Loucy (cell line): ENCODE measurements around the gene CDH9.

Experiments used
- H2AFZ ChIP-seq: fragments of 200-600 bp; sonication (generic); 2 replicates; pipeline ENCODE4 v1.6.0; 2016; ENCODE audit warnings: antibody characterized with exemption, mild to moderate bottlenecking, low read length, moderate library complexity
- H3F3A ChIP-seq: fragments of 200-600 bp; 2 replicates; pipeline ENCODE4 v1.6.0; 2016; ENCODE audit warnings: antibody characterized with exemption, low read depth, mild to moderate bottlenecking
- H3K27me3 ChIP-seq: fragments of 200-600 bp; sonication (generic); 2 replicates; pipeline ENCODE4 v1.6.1; 2014; ENCODE audit warnings: low read length, mild to moderate bottlenecking; ENCODE audit not compliant: insufficient read depth, poor library complexity, severe bottlenecking
- H3K36me3 ChIP-seq: fragments of 200-600 bp; sonication (generic); 2 replicates; pipeline ENCODE4 v1.6.1; 2016; ENCODE audit warnings: low read length; ENCODE audit not compliant: insufficient read depth
- H3K4me1 ChIP-seq: fragments of 200-600 bp; sonication (generic); 2 replicates; pipeline ENCODE4 v1.5.1; 2014; ENCODE audit warnings: low read length, mild to moderate bottlenecking; ENCODE audit not compliant: insufficient read depth, poor library complexity, severe bottlenecking
- H3K4me2 ChIP-seq: fragments of 200-600 bp; sonication (generic); 2 replicates; pipeline ENCODE4 v1.6.0; 2014; ENCODE audit warnings: antibody characterized with exemption, low read length, low read depth, mild to moderate bottlenecking; ENCODE audit not compliant: poor library complexity, severe bottlenecking
- H3K4me3 ChIP-seq: fragments of 200-600 bp; sonication (generic); 2 replicates; pipeline ENCODE4 v1.5.1; 2014; ENCODE audit warnings: low read length, mild to moderate bottlenecking, mixed read lengths; ENCODE audit not compliant: poor library complexity, severe bottlenecking
- H3K79me2 ChIP-seq: fragments of 200-600 bp; sonication (generic); 2 replicates; pipeline ENCODE4 v1.6.1; 2014; ENCODE audit warnings: low read length; ENCODE audit not compliant: insufficient read depth
- H3K9ac ChIP-seq: fragments of 200-600 bp; sonication (generic); 2 replicates; pipeline ENCODE4 v1.6.0; 2014; ENCODE audit warnings: mild to moderate bottlenecking, low read depth, low read length, moderate library complexity; ENCODE audit not compliant: poor library complexity, severe bottlenecking
- H3K9me2 ChIP-seq: fragments of 200-600 bp; sonication (generic); replicated peaks from 2 replicates; pipeline ENCODE4 v1.6.1; 2016; ENCODE audit warnings: low read depth, low read length, mixed read lengths
- H3K9me3 ChIP-seq: fragments of 200-600 bp; sonication (generic); 2 replicates; pipeline ENCODE4 v1.6.1; 2014; ENCODE audit warnings: mild to moderate bottlenecking, antibody characterized with exemption, low read length, low read depth; ENCODE audit not compliant: insufficient read depth
- H4K20me1 ChIP-seq: fragments of 200-600 bp; sonication (generic); 2 replicates; pipeline ENCODE4 v1.6.0; 2014; ENCODE audit warnings: antibody characterized with exemption, low read length, mild to moderate bottlenecking; ENCODE audit not compliant: insufficient read depth, poor library complexity, severe bottlenecking
- EZH2phosphoT487 ChIP-seq: fragments of 200-600 bp; IDR thresholded peaks from 2 replicates; pipeline ENCODE4 v1.6.1; 2018; ENCODE audit warnings: antibody characterized with exemption, mild to moderate bottlenecking, moderate library complexity, borderline replicate concordance
- TF ChIP-seq, protein P1 (sequence below): fragments of 200-600 bp; sonication (generic); conservative IDR thresholded peaks from 2 replicates; pipeline ENCODE4 v1.5.1; 2014; ENCODE audit warnings: mild to moderate bottlenecking, antibody characterized with exemption, low read length

CDH9 gene

DNA sequence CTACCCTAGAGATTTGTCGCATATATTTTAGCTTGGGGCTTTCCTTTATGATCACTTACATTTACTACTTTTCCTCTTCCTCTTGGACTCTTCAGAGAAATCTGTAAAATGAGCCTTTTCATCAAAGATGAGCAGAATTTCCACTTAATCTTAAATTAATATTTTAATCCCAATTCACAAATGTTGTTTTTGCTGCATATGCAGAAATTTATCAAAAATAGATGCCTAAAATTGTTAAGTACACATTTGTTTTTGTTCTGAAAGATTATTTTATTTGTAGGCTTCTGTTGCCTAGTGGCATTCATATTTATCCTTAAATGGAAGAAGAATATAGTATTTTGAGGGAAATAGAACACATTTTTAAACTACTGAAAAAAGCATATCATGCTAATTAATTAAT, 168.6 kb downstream of the CDH9 start:
- no peak overlapping the region for H3K9ac ChIP-seq
- no peak overlapping the region for H3K4me2 ChIP-seq
- H3K36me3 ChIP-seq = no peaks in the 10 kb centered on the region
- no peaks in the 10 kb centered on the region for H3F3A ChIP-seq
- no peaks in the 10 kb centered on the region for H4K20me1 ChIP-seq
- no peaks in the 10 kb centered on the region for H3K9me3 ChIP-seq
- H3K4me3 ChIP-seq = no peak overlapping the region
- no peaks in the 10 kb centered on the region for H3K79me2 ChIP-seq
- H3K27me3 ChIP-seq = no peaks in the 10 kb centered on the region
- TF ChIP-seq EZH2phosphoT487 = no peak
- TF ChIP-seq, protein P1, sequence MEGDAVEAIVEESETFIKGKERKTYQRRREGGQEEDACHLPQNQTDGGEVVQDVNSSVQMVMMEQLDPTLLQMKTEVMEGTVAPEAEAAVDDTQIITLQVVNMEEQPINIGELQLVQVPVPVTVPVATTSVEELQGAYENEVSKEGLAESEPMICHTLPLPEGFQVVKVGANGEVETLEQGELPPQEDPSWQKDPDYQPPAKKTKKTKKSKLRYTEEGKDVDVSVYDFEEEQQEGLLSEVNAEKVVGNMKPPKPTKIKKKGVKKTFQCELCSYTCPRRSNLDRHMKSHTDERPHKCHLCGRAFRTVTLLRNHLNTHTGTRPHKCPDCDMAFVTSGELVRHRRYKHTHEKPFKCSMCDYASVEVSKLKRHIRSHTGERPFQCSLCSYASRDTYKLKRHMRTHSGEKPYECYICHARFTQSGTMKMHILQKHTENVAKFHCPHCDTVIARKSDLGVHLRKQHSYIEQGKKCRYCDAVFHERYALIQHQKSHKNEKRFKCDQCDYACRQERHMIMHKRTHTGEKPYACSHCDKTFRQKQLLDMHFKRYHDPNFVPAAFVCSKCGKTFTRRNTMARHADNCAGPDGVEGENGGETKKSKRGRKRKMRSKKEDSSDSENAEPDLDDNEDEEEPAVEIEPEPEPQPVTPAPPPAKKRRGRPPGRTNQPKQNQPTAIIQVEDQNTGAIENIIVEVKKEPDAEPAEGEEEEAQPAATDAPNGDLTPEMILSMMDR = no peak
- H3K4me1 ChIP-seq = no peaks in the 10 kb centered on the region
- H3K9me2 ChIP-seq = no peaks in the 10 kb centered on the region
- no peak overlapping the region for H2AFZ ChIP-seq

DNA sequence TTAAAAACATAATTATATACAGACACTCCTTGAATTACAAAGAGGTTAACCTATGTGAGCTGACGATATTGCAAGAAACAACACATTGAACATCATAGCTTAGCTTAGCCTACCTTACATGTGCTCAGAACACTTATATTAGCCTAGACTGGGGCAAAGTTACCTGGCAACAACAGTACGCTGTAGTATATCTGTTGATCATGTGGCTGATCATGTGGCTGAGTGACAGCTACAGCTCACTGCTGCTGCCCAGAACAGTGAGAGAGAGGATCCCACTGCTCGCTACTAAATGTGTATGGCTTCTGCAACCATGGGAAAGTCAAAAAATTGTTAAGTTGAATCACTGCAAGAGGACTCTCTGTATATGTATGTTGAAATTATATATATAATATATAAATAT, 169.9 kb downstream of the CDH9 start:
- no peak for TF ChIP-seq EZH2phosphoT487
- TF ChIP-seq, protein P1 = no peak

DNA sequence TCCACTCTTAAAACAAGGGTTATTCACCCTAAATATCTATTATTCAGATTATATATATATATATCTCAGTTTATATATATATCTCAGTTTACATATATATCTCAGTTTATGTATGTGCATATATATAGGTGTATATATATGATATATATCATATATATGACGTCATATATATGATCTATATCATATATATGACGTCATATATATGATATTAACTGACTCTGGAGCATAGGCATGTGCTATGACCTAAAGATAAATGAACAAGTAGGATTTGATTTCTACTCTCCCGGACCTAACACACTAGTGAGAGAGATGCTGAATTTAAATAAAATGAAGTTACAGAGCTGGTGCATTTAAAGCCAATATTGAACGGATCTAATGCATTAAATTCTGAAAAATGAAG, 174.3 kb downstream of the CDH9 start:
- H4K20me1 ChIP-seq = no peaks in the 10 kb centered on the region
- no peaks in the 10 kb centered on the region for H3K9me3 ChIP-seq
- no peaks in the 10 kb centered on the region for H3K79me2 ChIP-seq
- H3K36me3 ChIP-seq = no peaks in the 10 kb centered on the region
- no peak overlapping the region for H3K4me2 ChIP-seq
- TF ChIP-seq, protein P1 = no peak
- no peak for TF ChIP-seq EZH2phosphoT487
- H3K4me1 ChIP-seq = no peaks in the 10 kb centered on the region
- no peak overlapping the region for H3K9ac ChIP-seq
- no peak overlapping the region for H3K4me3 ChIP-seq
- H3F3A ChIP-seq = no peaks in the 10 kb centered on the region
- no peaks in the 10 kb centered on the region for H3K27me3 ChIP-seq
- H2AFZ ChIP-seq = no peak overlapping the region
- no peaks in the 10 kb centered on the region for H3K9me2 ChIP-seq

More for the DNA sequence above, 169.9 kb downstream of the CDH9 start:
- no peaks in the 10 kb centered on the region for H3K79me2 ChIP-seq
- no peak overlapping the region for H2AFZ ChIP-seq
- H3F3A ChIP-seq = no peaks in the 10 kb centered on the region
- no peak overlapping the region for H3K4me3 ChIP-seq
- no peaks in the 10 kb centered on the region for H3K27me3 ChIP-seq
- no peak overlapping the region for H3K9ac ChIP-seq
- H3K4me1 ChIP-seq = no peaks in the 10 kb centered on the region
- H4K20me1 ChIP-seq = no peaks in the 10 kb centered on the region
- no peaks in the 10 kb centered on the region for H3K9me2 ChIP-seq
- H3K4me2 ChIP-seq = no peak overlapping the region
- H3K36me3 ChIP-seq = no peaks in the 10 kb centered on the region
- H3K9me3 ChIP-seq = no peaks in the 10 kb centered on the region
